CD4-positive, alpha-beta T cell treated with Interleukin-6 for 4 hours (primary cell): ENCODE measurements around the gene AHI1.

Experiments
- DNase-seq: peaks from one replicate; pipeline ENCODE4 v3.0.0-alpha.2; 2020; ENCODE audit warnings: mixed read lengths

AHI1 gene

GRCh38 chr6:135451617-135452190 lies 45.8 kb downstream of the AHI1 start:
- DNase-seq: no peak

DNA sequence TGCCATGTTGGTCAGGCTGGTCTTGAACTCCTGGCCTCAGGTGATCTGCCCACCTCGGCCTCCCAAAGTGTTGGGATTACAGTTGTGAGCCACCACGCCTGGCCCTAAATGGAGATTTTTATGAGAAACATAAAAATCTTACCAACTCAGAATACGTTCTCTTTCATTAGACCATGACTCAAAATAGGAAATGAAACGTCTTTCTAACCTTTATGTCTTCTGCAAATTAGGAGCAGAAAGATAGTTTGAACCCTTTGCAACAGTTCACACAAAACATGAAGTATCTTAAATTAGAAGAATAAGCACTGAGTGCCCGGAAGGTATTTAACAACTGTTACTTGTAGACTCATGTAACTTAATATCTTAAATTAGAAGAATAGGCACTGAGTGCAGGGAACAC lies 48.3 kb downstream of the AHI1 start:
- DNase-seq: no peak

DNA sequence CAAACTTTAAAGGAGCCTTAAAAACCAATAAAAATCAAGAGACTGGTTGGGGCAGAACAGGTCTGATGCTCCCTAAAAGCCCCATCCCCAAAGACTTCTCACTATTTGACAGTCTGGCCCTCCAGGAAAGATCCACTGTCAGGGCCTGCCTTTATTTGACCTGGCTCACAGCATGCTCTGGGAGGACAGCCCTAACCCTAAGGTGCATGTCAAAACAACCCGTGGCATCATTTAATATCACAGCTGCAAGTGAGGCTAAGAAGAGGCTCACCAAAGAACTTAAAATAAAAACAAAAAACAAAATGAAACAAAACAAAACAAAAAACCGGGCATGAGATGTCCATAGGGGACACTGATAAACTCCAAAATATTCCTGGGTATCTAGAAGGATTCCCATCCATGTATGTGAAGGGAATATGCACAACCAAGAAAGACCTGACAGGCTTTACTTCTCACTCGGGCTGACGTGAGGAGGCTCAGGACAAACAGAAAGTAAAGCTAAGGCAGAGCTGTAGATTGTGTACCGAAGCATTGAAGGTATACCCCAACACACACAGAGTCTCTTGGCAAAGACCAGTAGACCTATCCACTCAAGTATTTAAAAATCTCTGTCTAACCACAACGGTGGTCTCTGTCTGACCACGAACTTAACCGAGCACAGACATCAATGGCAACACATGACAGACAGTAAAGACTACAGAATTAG lies 57.3 kb downstream of the AHI1 start:
- peak; percentile 3 for DNase-seq

DNA sequence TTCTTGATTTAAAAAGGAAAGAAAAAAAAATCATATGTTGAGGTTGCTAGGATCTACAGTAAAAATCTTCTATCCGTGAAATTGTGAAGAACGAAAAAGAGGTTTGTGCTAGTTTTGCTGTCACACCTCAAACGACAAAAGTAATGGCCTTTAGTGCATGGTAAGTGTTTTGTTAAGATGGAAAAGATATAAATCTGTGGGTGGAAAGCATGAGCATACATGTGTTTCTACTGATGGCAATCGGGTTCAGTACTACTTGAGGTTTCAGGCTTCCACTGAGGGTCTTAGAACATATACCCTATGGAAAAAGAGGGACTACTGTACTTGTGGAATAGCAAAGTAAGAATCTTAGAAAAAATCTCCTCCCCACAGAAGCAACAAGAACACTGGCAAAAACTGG lies 58.0 kb downstream of the AHI1 start:
- DNase-seq: no peak

DNA sequence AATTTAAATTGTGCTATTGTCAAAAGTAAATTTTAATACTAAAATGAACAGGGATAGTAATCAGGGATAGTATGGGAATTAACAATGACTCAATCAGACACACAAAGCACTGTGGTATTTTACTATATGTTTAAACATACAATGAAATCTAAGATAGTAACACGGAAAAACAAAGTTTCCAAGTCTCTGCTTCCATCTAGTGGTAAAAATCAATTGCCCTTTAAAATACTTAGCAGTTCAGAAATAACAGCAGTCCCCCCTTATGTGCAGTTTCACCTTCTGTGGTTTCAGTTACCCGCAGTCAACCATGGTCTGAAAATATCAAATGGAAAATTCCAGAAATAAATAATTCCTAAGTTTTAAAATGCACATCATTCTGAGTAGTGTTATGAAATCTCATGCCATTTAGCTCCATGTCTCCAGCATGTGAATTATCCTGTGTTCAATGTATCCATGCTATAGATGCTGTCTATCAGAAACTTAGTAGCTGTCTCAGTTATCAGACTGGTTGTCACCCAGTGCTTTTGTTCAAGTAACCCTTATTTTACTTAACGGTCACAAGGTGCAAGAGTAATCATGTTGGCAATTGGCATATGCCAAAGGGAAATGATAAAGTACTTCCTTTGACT lies 58.5 kb downstream of the AHI1 start:
- no peak for DNase-seq

- DNase-seq: no peak
Measured at GRCh38 chr6:135434991-135435390, 62.5 kb downstream of the AHI1 start.

DNA sequence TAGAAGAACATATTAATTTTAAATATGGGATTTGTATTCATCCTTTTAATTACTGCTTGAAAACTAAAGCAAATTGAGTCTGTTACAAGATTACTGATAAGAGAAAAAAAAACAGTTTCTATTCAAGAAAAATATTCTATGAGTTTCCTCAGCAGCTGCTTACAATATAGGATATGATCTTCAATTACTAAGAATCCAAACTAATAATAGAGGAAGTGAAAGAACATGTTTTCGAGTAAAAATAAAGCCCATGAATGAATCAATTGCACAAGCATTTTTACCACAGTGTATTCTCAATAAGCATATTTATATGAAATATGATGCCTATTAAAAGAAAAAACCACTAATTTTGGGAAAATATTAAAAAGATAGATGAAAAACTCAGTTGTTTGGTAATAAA lies 63.4 kb downstream of the AHI1 start:
- no peak for DNase-seq

DNA sequence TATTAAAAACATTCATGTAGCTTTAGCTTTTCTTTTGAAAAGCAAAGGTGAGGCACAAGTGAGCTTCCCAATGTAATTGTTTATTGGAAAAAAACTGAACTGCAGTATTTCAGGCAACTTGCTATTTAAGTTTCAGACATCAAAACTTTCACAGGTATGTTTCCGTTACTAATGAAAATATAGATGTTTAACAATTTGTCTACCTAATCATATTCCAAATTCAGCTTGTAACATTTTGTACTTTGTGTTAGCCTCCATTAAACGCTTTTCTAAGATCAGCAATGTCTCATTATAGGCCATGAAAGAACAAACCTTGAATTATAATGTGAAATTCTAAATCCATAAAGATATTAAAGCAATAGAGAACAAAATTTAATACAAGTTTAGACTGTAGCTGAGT lies 69.5 kb downstream of the AHI1 start:
- DNase-seq: no peak

GRCh38 chr6:135426833-135427232 lies 70.7 kb downstream of the AHI1 start:
- DNase-seq: no peak

GRCh38 chr6:135424385-135424784 lies 73.2 kb downstream of the AHI1 start:
- no peak for DNase-seq

DNA sequence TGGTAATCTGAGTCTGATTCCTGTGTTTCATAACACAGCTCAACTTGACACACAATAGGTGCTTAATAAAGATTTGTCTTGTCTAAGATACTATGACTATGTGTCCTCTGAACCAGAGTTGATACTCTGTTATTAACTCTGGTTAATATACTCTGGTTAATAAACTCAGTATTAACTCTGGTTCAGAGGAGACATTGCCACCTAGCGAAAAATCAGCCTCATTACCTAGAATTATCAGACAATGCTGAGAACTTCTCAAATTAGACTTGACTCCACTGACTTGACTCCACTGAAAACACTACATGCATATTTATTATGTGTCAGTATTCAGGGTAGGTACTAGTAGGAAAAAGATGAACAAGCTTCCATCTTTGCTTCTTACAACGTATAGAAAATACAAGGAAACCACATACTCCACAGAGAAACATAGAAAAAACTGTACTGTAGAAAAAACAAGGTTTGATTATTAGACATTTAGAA lies 73.9 kb downstream of the AHI1 start:
- DNase-seq: peak; percentile 5

DNA sequence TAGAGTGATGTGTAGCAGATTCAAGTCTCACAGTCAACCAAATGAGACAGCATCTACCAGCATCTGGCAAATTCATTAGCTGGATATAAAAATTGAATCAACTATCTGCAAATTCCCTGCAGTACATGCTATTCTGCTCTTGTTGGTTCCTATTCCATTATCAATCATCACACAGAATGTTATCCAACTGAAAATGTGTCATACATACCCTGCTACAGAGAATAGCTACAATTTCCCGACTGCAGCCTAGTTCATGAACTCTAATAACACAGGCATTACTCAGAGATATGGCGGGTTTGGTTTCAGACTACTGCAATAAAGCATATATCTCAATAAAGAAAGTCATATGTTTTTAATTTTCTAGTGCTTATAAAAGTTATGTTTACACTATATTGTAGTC lies 78.4 kb downstream of the AHI1 start:
- DNase-seq: no peak

GRCh38 chr6:135418040-135418760 lies 79.3 kb downstream of the AHI1 start:
- DNase-seq: no peak

DNA sequence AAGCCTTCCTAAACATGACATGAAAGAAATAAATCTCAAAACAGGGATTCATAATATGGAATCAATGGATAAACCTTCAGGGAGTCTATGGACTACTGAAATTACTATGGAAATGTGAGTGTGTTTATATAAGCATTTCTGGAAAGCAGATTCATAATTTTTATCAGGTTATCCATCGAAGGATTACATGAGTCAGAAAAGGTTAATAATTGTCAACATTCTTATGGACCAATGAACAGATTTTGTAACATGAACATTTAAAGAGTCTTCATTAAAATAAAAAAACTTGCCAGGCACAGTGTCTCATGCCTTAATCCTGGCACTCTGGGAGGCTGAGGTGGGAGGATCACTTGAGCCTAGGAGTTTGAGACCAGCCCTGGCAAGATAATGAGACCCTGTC lies 84.8 kb downstream of the AHI1 start:
- no peak for DNase-seq

DNA sequence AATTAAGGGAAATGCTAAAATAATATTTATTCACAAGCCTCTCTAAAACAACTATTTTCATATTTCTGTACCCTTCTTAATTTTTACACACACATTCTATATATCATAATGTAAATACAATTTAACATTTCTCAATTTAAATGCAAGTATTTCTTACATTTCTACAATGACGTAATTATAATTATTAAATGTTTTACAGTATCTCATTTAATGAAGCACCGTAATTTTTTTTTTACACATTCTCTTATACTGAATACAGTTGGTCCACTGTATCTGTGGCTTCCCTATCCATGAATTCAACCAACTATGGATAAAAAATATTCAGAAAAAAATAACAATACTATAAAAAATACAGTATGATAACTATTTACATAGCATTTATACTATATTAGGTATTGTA lies 85.7 kb downstream of the AHI1 start:
- DNase-seq: no peak

GRCh38 chr6:135411339-135411738 lies 86.2 kb downstream of the AHI1 start:
- DNase-seq: no peak

DNA sequence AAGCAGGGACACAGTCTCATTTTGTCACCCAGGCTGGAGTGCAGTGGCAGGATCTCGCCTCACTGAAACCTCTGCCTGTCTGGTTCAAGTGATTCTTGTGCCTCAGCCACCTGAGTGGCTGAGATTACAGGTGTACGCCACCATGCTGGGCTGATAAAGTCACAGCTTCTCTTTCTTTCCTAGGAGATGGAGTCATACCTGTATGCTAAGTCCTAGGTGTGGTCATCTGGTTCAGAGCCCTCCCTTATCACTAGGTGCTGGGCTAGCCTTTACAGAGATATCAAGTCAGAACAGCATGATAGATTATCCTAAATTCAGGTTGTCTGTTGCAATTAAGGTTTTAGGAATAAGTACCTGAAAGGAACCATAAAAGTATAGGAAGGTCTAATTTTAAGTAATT lies 86.7 kb downstream of the AHI1 start:
- DNase-seq: no peak

- no peak for DNase-seq
Measured at GRCh38 chr6:135403584-135403983, 94.0 kb downstream of the AHI1 start.

- no peak for DNase-seq
Measured at GRCh38 chr6:135402311-135402710, 95.2 kb downstream of the AHI1 start.

GRCh38 chr6:135397172-135397952 lies 100.2 kb downstream of the AHI1 start:
- no peak for DNase-seq

- DNase-seq: no peak
Measured at GRCh38 chr6:135395136-135395535, 102.4 kb downstream of the AHI1 start.

- DNase-seq: no peak
Measured at GRCh38 chr6:135393289-135393688, 104.3 kb downstream of the AHI1 start.

DNA sequence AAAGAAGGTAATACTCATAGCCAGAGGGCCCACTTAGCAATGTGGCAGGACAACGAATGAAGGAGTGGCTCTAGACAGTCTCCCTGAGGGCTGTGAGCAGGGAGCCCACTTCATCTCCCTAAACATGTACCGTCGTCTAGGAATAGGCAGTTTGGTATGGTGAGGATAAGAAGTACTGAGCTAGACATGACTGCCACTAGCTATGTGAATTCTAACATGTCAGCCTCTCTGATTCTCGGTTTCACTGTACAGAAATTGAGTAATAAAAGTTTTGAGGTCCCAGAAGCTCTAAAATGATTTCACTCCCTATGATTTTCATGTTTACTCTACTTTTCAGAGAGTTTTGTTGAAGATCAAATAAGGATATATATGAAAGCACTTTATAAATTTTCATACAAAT lies 107.1 kb downstream of the AHI1 start:
- DNase-seq: no peak
